Fibroblast of skin of right biceps (primary cell): ENCODE results near the gene KRTAP4-7.
"Not testable (repeated sequence)": the region's sequence is repeated elsewhere in the genome, so short reads cannot be mapped to it uniquely, and the experiment has no call there.

ENCODE experiments used
- DNase-seq: peaks from one replicate; pipeline ENCODE4 v3.0.0-alpha.2; 2013

KRTAP4-7 gene

GRCh38 chr17:41084100-41084856 is at the start of gene KRTAP4-7:
Gene KRTAP4-7, plus strand, starts transcription at chr17:41084150. Its CDS starts 57 bp downstream, at chr17:41084207.
- DNase-seq, result not testable (repeated sequence)

DNA sequence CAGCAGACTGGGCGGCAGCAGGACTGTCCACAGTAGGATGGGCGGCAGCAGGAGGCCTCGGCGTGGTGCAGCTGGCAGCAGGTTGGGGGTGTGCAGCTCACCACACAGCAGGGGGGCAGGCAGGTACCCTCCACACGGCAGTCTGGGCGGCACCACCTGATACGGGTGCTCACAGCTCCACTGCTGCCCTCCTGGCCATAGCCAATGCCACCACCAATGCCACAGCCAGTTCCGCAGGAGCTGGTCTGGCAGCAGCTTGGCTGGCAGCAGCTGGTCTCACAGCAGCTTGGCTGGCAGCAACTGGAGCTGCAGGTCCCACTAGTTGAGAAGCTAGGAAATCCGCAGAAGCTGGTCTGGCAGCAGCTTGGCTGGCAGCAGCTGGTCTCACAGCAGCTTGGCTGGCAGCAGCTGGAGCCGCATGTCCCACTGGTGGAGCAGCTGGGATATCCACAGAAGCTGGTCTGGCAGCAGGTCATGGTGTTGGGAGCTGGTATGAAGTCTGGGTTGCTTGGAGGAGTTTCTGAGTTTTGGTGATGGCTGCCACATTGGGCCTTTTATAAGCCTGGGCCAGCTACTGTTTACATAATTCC is 49.5 kb upstream of the KRTAP4-7 start, which contains the start of gene KRTAP1-3:
Gene KRTAP1-3 (minus strand): TSS at position 529 of the 590 bp plus-strand sequence. CDS start 53 bp downstream, at position 476.
- DNase-seq, result not testable (repeated sequence)

DNA sequence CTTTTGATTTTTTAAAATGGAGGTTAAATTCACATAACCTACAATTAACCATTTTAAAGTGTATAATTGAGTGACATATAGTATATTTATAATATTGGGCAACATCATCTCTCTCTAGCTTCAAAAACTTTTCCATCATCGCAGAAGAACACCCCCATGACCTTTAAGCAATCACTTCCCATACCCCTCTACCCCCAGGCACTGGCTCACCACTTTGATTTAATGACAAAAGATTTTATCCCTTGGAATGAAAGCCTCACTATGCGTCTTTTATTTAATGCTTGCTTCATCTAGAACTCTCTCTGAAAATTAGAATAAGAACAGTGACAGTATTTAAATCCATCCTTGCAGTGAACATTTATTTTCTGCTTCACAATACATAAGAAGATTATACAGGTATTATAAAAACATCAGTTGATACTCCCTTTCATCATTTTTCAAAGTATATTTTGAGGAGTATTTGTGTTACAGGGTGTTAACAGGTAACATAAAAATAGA is 46.0 kb upstream of the KRTAP4-7 start:
- DNase-seq, result no peak

DNA sequence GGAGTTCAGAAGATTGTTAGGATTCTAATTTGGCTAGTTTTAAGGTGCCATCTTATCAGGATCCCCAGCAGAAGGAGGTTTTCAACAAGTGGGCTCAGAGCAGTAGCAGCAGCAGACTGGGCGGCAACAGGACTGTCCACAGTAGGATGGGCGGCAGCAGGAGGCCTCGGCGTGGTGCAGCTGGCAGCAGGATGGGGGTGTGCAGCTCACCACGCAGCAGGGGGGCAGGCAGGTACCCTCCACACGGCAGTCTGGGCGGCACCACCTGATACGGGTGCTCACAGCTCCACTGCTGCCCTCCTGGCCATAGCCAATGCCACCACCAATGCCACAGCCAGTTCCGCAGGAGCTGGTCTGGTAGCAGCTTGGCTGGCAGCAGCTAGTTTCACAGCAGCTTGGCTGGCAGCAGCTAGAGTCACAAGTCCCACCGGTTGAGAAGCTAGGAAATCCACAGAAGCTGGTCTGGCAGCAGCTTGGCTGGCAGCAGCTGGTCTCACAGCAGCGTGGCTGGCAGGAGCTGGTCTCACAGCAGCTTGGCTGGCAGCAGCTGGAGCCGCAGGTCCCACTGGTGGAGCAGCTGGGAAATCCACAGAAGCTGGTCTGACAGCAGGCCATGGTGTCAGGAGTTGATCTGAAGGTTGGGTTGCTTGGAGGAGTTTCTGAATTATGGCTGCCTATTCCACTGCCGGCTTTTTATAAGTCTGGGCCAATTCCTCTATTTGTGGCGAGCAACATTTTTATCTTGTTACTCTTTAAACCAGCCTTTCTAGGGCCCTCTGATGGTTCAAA is 43.0 kb upstream of the KRTAP4-7 start, which contains the start of gene KRTAP1-1:
Gene KRTAP1-1 (minus strand): TSS at position 668 of the 789 bp plus-strand sequence. CDS start 53 bp downstream, at position 615.
- DNase-seq, result not testable (repeated sequence)

GRCh38 chr17:41042953-41043352 is 41.0 kb upstream of the KRTAP4-7 start:
- DNase-seq, result no peak

- DNase-seq, result not testable (repeated sequence)
These were observed 37.0 kb upstream of the KRTAP4-7 start, which contains the start of gene KRTAP2-1 for GRCh38 chr17:41046735-41047465. Gene KRTAP2-1, minus strand, starts transcription at chr17:41047316. Its CDS starts 49 bp downstream, at chr17:41047267.

DNA sequence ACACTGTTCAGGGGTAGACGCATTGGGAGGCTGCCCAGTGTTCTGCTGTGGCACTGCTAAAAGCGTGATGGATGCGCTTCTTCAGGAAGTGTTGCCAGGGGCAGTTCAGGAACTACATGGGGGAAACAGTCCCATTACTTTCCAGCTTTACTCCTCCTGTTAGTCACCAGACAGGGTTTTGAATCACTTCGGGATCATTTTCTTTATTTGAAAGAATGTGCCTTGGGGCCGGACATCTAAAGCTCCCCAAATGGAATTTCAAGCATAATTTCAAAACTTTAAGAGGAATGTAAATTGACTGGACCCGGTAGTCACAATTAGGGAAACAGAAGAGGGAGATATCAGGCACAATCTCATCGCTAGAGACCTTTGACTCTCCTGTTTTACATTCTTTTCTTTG is 35.5 kb upstream of the KRTAP4-7 start:
- DNase-seq, result peak; percentile 80

DNA sequence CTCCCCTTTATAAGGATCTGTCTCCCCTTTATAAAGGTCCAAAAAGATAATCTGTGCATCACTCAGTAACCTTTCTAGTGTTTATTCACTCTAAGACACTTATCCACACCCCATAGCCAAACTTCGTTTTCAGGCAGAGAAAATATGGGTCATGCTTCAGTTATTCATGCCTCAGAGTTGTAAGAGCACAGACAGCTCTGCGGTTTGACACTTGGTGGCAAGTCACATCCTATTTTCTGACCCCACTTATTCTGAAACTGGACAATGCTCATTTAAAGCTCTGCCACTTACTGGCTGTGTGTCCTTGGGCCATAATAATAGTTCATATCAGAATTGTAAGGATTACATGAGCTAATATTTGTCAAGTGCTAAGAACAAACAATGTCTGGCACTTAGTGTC is 34.8 kb upstream of the KRTAP4-7 start:
- DNase-seq, result peak; percentile 70

DNA sequence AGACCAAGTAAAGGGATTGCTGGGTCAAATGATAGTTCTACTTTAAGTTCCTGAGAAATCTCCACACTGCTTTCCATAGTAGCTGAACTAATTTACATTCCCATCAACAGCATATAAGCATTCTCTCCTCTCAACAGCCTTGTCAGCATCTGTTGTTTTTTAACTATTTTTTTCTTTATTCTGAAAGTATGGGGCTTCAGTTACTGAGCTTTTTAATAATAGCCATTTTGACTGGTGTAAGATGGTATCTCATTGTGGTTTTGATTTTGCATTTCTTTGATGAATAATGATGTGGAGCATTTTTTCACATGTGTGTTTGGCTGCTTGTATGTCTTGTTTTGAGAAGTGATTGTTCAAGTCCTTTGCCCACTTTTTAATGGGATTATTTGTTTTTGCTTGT is 31.4 kb upstream of the KRTAP4-7 start:
- DNase-seq, result peak; percentile 68

DNA sequence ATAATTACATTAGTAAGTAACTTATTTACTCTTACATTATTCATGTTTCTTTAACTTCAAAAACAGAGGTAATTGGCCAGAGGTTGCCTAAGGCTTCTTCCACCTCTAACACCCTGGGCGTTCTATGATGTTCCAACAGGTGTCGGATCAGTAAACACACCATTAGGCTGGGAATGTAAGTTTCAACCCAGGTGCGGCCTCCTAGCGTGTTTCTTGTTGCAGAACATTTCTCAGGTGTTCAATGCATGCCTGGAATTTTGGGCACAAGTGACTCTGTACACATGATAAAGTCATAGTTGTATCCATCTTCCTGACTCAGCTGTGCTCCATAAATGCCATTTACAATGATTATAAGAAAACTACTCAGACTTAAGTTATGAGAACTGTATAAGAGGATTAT is 29.9 kb upstream of the KRTAP4-7 start:
- DNase-seq, result no peak

DNA sequence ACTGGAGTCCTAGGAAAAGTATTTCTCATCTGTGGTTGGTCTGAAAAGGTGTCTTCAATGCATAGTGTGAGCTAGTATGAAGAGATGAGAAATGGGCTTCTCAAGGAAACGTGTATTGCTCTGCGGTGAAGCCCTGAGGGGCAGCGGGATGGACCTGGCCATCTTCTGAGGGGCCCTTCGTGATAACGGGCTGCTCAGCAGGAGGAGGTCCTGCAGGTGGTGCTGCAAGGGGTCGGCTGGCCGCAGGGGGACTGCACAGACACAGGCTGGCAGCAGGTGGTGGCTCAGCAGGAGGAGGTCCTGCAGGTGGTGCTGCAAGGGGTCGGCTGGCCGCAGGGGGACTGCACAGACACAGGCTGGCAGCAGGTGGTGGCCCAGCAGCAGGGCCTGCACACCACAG is 29.4 kb upstream of the KRTAP4-7 start:
- DNase-seq, result not testable (repeated sequence)

GRCh38 chr17:41055130-41055529 is 28.8 kb upstream of the KRTAP4-7 start, which contains the start of gene KRTAP2-2:
Gene KRTAP2-2, minus strand, starts transcription at chr17:41055230. Its CDS starts 19 bp downstream, at chr17:41055211.
- not testable (repeated sequence) for DNase-seq

GRCh38 chr17:41057547-41057946 is 26.4 kb upstream of the KRTAP4-7 start:
- DNase-seq, result no peak

GRCh38 chr17:41058741-41059140 is 25.2 kb upstream of the KRTAP4-7 start:
- no peak for DNase-seq

DNA sequence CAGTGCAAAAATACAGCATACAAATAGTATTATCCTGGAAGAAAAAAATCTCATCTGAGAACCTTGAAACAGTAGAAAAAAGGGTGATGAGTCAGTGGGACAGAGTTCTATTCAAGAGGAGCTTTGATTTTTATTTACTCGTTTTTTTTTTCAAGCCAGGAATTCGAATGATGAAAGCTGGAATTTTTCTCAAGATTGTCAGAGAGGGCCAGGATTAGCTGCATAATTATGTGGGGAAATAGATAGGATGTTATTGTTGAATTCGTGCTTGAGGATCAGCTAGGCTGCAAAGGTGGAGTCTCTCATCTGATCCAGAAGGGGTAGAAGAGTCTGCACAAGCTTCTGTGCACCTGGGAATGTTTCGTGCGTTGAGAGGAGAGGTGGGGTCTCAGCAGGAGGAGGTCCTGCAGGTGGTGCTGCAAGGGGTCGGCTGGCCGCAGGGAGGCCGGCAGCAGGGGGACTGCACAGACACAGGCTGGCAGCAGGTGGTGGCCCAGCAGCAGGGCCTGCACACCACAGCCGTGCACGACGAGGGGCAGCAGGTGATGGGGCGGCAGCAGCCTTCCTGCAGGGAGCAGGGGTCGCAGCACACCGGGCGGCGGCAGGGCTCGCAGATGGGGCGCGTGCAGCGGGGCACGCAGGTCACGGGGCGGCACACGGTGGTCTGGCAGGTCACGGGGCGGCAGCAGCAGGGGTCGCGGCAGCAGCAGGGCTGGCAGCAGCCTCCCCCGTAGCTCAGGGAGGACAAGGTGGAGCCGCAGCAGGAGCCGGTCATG is 24.5 kb upstream of the KRTAP4-7 start:
- DNase-seq, result peak; percentile 96

GRCh38 chr17:41060052-41060604 is 23.8 kb upstream of the KRTAP4-7 start, which contains the start of gene KRTAP2-3:
Gene KRTAP2-3, minus strand, starts transcription at chr17:41060114. Its CDS starts 64 bp downstream, at chr17:41060050.
- peak; percentile 98 for DNase-seq

DNA sequence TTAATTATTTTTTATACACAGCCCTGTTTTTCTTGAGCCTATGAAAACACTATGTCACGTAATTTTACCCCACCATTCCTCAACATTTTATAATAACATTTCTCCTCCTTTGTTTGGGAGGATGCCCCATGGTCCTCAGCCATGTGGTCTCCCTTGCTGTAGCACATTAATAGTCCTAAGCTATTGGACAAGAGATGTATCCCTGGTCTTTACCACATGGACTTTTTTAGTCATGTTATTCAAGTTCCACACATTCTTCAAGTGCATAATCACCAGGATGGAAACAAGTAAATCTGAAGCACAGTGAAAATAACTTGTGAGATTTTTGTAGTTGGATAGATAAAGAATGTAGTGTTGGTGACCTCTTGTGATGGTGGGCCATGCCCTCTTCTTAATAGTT is 22.0 kb upstream of the KRTAP4-7 start:
- DNase-seq, result peak; percentile 98

- no peak for DNase-seq
These were observed 20.5 kb upstream of the KRTAP4-7 start for GRCh38 chr17:41063449-41063848.

GRCh38 chr17:41064301-41064700 is 19.6 kb upstream of the KRTAP4-7 start:
- no peak for DNase-seq

GRCh38 chr17:41065016-41065689 is 18.8 kb upstream of the KRTAP4-7 start:
- DNase-seq, result not testable (repeated sequence)
